A549 (cell line): ENCODE results near the gene FSTL3. TPM values are rescaled to one million over a fixed set of nuclear protein-coding genes. Genes with fewer than 3 reads are reported as not detected.

ENCODE experiments used
- ATAC-seq, 2 experiments: fragments of 200-7000 bp in 1 of 2; fragments of >200 bp in 1 of 2; cut with Nextera tagmentation in 1 of 2; cut with Tn5 transposase in 1 of 2; 3 replicates each; pipeline versions ENCODE4 v1.8.0 to v1.9.1; 2018 to 2020; ENCODE audit warnings: mild to moderate bottlenecking in 1 of 2, moderate library complexity in 1 of 2
- CTCF ChIA-PET: fragments of 300-600 bp; sonication (Branson Sonifier 250); formaldehyde crosslinking; extraction: SDS; loops from one replicate; lab custom pipeline; 2021; ENCODE audit warnings: antibody characterized with exemption, inconsistent platforms; lab: Yijun Ruan, JAX
- POLR2A ChIA-PET: fragments of 350-600 bp; formaldehyde crosslinking; extraction: SDS; loops from one replicate; lab custom pipeline; 2021; ENCODE audit warnings: antibody characterized with exemption, inconsistent platforms; lab: Yijun Ruan, JAX
- DNase-seq, 2 experiments: peaks; one replicate each; pipeline versions ENCODE4 v3.0.0 to v3.0.0-alpha.2; 2011 to 2016; ENCODE audit warnings: low read depth in 1 of 2, low spot score in 1 of 2
- FAIRE-seq: peaks from 2 replicates; lab custom pipeline; 2011; peaks lifted over from hg19 to GRCh38; lab: Jason Lieb, UNC
- H3K27ac ChIP-seq, 2 experiments: fragments of >200 bp; sonication (Bioruptor Twin); formaldehyde crosslinking; 3 replicates each; pipeline ENCODE4 v1.5.1; 2016 to 2017
- H3K4me1 ChIP-seq: fragments of >200 bp; sonication (Bioruptor Twin); formaldehyde crosslinking; 3 replicates; pipeline ENCODE4 v1.6.1; 2016
- H3K4me2 ChIP-seq: fragments of >200 bp; sonication (Bioruptor Twin); formaldehyde crosslinking; 3 replicates; pipeline ENCODE4 v1.6.1; 2016
- H3K4me3 ChIP-seq: fragments of >200 bp; sonication (Bioruptor Twin); formaldehyde crosslinking; 3 replicates; pipeline ENCODE4 v1.5.1; 2016
- H3K9me3 ChIP-seq: fragments of >200 bp; sonication (Bioruptor Twin); formaldehyde crosslinking; 3 replicates; pipeline ENCODE4 v1.6.1; 2016
- CBX2 ChIP-seq: fragments of 200-600 bp; sonication (generic); IDR thresholded peaks from 2 replicates; pipeline ENCODE4 v1.6.1; 2016; ENCODE audit warnings: low read depth, mild to moderate bottlenecking, borderline replicate concordance
- CBX8 ChIP-seq: fragments of 200-600 bp; sonication (generic); IDR thresholded peaks from 2 replicates; pipeline ENCODE4 v1.6.1; 2016
- CHD2 ChIP-seq: fragments of 150-350 bp; IDR thresholded peaks from 2 replicates; pipeline ENCODE4 v1.6.1; 2014; ENCODE audit warnings: low read length; ENCODE audit not compliant: partially characterized antibody
- CHD4 ChIP-seq: fragments of 200-600 bp; sonication (generic); IDR thresholded peaks from 2 replicates; pipeline ENCODE4 v1.6.1; 2016; ENCODE audit warnings: antibody characterized with exemption, mild to moderate bottlenecking, borderline replicate concordance
- FOXS1 ChIP-seq: fragments of 250-450 bp; sonication (Bioruptor Pico); IDR thresholded peaks from 2 replicates; pipeline ENCODE4 v1.5.0; 2020; ENCODE audit warnings: mild to moderate bottlenecking, moderate library complexity
- HDAC2 ChIP-seq: fragments of 200-600 bp; sonication (generic); IDR thresholded peaks from 2 replicates; pipeline ENCODE4 v1.6.1; 2016
- HEYL ChIP-seq: fragments of 250-450 bp; sonication (Bioruptor Pico); IDR thresholded peaks from 2 replicates; pipeline ENCODE4 v1.8.0; 2021; ENCODE audit warnings: mild to moderate bottlenecking, moderate library complexity
- HOXB13 ChIP-seq: fragments of 250-450 bp; sonication (Bioruptor Pico); IDR thresholded peaks from 2 replicates; pipeline ENCODE4 v1.5.0; 2020; ENCODE audit warnings: low read depth, mild to moderate bottlenecking, moderate library complexity
- HOXB5 ChIP-seq: fragments of 250-450 bp; sonication (Bioruptor Pico); IDR thresholded peaks from 2 replicates; pipeline ENCODE4 v1.5.0; 2020; ENCODE audit warnings: mild to moderate bottlenecking, moderate library complexity
- JUN ChIP-seq, 2 experiments: fragments of >200 bp; sonication (Bioruptor Twin); formaldehyde crosslinking; IDR thresholded peaks; 2 replicates in 1 of 2; 3 replicates in 1 of 2; pipeline ENCODE4 v1.6.1; 2016 to 2017
- MYC ChIP-seq: IDR thresholded peaks from 2 replicates; pipeline ENCODE4 v1.6.1; 2012; ENCODE audit warnings: mild to moderate bottlenecking, inconsistent platforms, low read length, improper control_type of control experiment, borderline replicate concordance
- NR3C1 ChIP-seq: fragments of >200 bp; sonication (Bioruptor Twin); formaldehyde crosslinking; IDR thresholded peaks from 3 replicates; pipeline ENCODE4 v1.6.1; 2017
- POLR2AphosphoS2 ChIP-seq: conservative IDR thresholded peaks from 2 replicates; pipeline ENCODE4 v1.6.1; 2012; ENCODE audit warnings: low read length, improper control_type of control experiment, inconsistent platforms
- RARB ChIP-seq: fragments of 250-450 bp; sonication (Bioruptor Pico); IDR thresholded peaks from 2 replicates; pipeline ENCODE4 v1.8.0; 2021; ENCODE audit warnings: mild to moderate bottlenecking, moderate library complexity
- RFX5 ChIP-seq: fragments of 450-650 bp; IDR thresholded peaks from 2 replicates; pipeline ENCODE4 v1.7.1; 2014; ENCODE audit warnings: antibody characterized with exemption, mild to moderate bottlenecking, moderate library complexity
- RNF2 ChIP-seq: fragments of 200-600 bp; sonication (generic); IDR thresholded peaks from 2 replicates; pipeline ENCODE4 v1.6.1; 2016; ENCODE audit warnings: low read depth, mild to moderate bottlenecking, antibody characterized with exemption, moderate library complexity, borderline replicate concordance
- SREBF2 ChIP-seq: fragments of 450-650 bp; IDR thresholded peaks from 2 replicates; pipeline ENCODE4 v1.6.1; 2014; ENCODE audit warnings: mild to moderate bottlenecking, moderate library complexity
- TFCP2L1 ChIP-seq: fragments of 250-450 bp; sonication (Bioruptor Pico); IDR thresholded peaks from 2 replicates; pipeline ENCODE4 v1.5.0; 2021; ENCODE audit warnings: mild to moderate bottlenecking
- ZNF302 ChIP-seq: fragments of 250-450 bp; sonication (Bioruptor Pico); IDR thresholded peaks from 2 replicates; pipeline ENCODE4 v1.9.0; 2021; ENCODE audit warnings: inconsistent platforms, mild to moderate bottlenecking, moderate library complexity
- WGBS: methylation state at CpG from one replicate; pipeline ENCODE4 v1.1.6; 2017; ENCODE audit errors: missing lambda C conversion rate; 5-methylcytosine and 5-hydroxymethylcytosine counted together
- polyA plus RNA-seq, 4 experiments: library from polyadenylated mRNA; depleted of rRNA in 3 of 4; stranded (reverse); fragments of >200 nt; fragmentation: RNase III in 1 of 4; extraction: RNeasy Plus Mini Kit Qiagen cat#74134 plus additional on column Dnase treatment in 1 of 4; gene quantifications; 2 replicates in 3 of 4; 3 replicates in 1 of 4; pipeline ENCODE4 v1.2.3, GENCODE V29; 2011 to 2017
- TF ChIP-seq, protein P1 (sequence below): fragments of 200-600 bp; sonication (generic); IDR thresholded peaks from 2 replicates; pipeline ENCODE4 v1.6.1; 2016; ENCODE audit warnings: antibody characterized with exemption, mild to moderate bottlenecking, moderate library complexity
- TF ChIP-seq, protein P2 (sequence below): IDR thresholded peaks from 2 replicates; pipeline ENCODE4 v1.6.1; 2012
- TF ChIP-seq, protein P3 (sequence below): fragments of >200 bp; sonication (Bioruptor Twin); formaldehyde crosslinking; IDR thresholded peaks from 3 replicates; pipeline ENCODE4 v1.6.1; 2016
- TF ChIP-seq, protein P4 (sequence below): fragments of 450-650 bp; IDR thresholded peaks from 2 replicates; pipeline ENCODE4 v1.6.1; 2014; ENCODE audit warnings: antibody characterized with exemption

The FSTL3 gene
- polyA plus RNA-seq, 2 of the 4 experiments (the other 2 are of a cell fraction) = 58.1 to 131 TPM

DNA sequence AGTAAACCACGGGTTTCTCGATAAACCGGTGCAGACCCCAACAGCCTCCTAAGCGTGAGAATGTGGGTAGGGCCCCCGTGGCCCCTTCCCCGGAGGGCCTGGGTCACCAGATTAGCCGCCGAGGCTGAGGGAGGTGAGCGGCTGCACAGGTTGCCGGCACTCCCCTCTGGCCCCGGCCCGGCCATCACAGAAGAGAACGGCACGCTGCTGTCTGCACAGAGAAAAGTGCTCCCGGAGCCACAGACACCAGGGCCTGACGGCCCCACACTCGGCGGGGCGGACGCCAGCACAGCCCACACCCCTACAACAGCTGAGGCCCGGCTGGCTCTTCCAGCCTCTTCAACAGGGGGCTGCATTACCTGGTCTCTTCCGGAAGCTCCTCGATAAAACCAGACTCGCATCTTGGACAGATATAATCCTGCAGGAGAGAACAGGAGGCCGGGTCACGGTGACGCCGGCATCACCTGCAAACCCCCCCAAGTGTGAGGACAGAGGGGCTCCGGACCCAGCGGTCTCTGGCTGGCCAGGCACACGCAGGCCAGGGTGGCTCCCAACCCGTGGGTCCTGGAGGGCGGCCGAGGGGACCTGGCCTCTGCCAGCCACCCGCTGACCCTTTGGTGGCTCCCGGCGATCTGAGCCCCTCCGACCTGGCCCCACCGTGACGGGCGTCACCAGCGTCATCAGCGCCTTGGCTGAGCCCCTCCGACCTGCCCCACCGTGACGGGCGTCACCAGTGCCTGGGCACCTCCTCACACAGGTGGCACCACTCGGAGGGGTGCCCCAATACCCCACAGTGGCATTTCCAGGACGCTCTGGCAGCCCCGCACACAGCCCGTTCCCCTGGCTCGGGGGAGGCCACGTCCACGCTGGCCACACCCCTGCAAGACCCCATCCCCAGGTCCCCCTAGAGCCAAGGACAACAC lies 23.5 kb upstream of the FSTL3 start (continued):
- TF ChIP-seq RARB (CRISPR knock-in tag) (no peak), CHD4 (no peak), TFCP2L1 (CRISPR knock-in tag) (no peak)

DNA sequence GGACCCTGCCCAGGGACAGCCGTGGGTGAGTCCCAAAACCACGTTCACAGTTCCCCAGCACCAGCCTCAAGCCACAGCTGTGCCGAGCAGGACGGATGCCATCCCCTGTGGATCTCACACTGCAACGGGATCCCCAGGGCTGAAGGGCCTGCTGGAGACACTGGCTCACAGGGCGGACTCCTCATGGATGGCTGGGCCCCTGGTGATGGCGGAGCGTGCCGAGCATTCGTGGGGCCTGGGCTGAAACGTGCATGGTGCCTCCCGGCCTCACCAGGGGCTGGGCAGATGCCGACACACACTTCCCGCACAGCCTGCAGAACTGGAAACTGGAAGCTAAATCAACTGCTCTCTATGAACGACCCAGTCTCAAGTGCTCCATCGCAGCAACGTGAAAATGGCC lies 22.8 kb upstream of the FSTL3 start:
- FAIRE-seq = no peak
- no peak for ATAC-seq
- TF ChIP-seq POLR2AphosphoS2 (no peak), CBX8 (no peak), RFX5 (no peak), RNF2 (no peak), FOXS1 (CRISPR knock-in tag) (no peak), HOXB13 (CRISPR knock-in tag) (no peak), CHD4 (no peak), HOXB5 (CRISPR knock-in tag) (no peak), JUN (IDR thresholded peaks at IDR 0.05) (no peak), ZNF302 (CRISPR knock-in tag) (no peak), SREBF2 (no peak)
- TF ChIP-seq, protein P1, sequence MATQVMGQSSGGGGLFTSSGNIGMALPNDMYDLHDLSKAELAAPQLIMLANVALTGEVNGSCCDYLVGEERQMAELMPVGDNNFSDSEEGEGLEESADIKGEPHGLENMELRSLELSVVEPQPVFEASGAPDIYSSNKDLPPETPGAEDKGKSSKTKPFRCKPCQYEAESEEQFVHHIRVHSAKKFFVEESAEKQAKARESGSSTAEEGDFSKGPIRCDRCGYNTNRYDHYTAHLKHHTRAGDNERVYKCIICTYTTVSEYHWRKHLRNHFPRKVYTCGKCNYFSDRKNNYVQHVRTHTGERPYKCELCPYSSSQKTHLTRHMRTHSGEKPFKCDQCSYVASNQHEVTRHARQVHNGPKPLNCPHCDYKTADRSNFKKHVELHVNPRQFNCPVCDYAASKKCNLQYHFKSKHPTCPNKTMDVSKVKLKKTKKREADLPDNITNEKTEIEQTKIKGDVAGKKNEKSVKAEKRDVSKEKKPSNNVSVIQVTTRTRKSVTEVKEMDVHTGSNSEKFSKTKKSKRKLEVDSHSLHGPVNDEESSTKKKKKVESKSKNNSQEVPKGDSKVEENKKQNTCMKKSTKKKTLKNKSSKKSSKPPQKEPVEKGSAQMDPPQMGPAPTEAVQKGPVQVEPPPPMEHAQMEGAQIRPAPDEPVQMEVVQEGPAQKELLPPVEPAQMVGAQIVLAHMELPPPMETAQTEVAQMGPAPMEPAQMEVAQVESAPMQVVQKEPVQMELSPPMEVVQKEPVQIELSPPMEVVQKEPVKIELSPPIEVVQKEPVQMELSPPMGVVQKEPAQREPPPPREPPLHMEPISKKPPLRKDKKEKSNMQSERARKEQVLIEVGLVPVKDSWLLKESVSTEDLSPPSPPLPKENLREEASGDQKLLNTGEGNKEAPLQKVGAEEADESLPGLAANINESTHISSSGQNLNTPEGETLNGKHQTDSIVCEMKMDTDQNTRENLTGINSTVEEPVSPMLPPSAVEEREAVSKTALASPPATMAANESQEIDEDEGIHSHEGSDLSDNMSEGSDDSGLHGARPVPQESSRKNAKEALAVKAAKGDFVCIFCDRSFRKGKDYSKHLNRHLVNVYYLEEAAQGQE = no peak
- TF ChIP-seq, protein P2, sequence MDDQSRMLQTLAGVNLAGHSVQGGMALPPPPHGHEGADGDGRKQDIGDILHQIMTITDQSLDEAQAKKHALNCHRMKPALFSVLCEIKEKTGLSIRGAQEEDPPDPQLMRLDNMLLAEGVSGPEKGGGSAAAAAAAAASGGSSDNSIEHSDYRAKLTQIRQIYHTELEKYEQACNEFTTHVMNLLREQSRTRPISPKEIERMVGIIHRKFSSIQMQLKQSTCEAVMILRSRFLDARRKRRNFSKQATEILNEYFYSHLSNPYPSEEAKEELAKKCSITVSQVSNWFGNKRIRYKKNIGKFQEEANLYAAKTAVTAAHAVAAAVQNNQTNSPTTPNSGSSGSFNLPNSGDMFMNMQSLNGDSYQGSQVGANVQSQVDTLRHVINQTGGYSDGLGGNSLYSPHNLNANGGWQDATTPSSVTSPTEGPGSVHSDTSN = no peak
- TF ChIP-seq, protein P3, sequence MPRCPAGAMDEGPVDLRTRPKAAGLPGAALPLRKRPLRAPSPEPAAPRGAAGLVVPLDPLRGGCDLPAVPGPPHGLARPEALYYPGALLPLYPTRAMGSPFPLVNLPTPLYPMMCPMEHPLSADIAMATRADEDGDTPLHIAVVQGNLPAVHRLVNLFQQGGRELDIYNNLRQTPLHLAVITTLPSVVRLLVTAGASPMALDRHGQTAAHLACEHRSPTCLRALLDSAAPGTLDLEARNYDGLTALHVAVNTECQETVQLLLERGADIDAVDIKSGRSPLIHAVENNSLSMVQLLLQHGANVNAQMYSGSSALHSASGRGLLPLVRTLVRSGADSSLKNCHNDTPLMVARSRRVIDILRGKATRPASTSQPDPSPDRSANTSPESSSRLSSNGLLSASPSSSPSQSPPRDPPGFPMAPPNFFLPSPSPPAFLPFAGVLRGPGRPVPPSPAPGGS = no peak
- H3K4me2 ChIP-seq = no peak overlapping the region
- H3K4me3 ChIP-seq = no peak overlapping the region
- no peaks in the 10 kb centered on the region; the same call in 2 of the 3 replicates for H3K4me1 ChIP-seq
- CTCF ChIA-PET = no interaction called here
- H3K27ac ChIP-seq = no peak overlapping the region
- 92% methylated on average over 6 of the region's 17 CpGs for WGBS
- no peak for DNase-seq
- POLR2A ChIA-PET = no interaction called here
- no peaks in the 10 kb centered on the region for H3K9me3 ChIP-seq

DNA sequence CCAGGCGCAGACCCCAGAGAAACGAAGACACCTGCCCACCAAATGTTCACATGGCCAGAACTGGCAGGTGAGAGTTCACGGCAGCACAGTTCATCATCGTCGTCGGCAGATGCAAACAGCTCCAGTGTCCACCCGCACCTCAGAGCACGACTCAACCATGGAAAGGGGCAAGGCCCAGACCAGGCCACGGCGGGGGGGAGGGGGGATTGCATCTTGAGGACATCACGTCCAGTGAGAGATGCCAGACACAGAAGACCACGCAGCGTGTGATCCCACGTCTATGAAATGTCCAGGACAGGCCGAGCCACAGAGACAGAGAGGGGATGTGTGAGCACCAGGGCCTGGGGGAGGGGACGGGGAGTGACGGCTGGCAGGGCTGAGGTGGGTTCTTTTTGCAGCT lies 20.5 kb upstream of the FSTL3 start:
- 90% methylated on average over 4 of the region's 17 CpGs for WGBS

More for the DNA sequence above, 20.5 kb upstream of the FSTL3 start:
- no peak for DNase-seq
- Histone ChIP-seq H3K27ac (no peak overlapping the region), H3K9me3 (no peaks in the 10 kb centered on the region), H3K4me1 (peaks cover 1% of the 10 kb centered on the region; the same call in 2 of the 3 replicates), H3K4me3 (no peak overlapping the region), H3K4me2 (no peak overlapping the region)
- FAIRE-seq = no peak
- ATAC-seq = no peak
- POLR2A ChIA-PET = no interaction called here
- TF ChIP-seq HEYL (no peak), HDAC2 (no peak), FOXS1 (CRISPR knock-in tag) (no peak), NR3C1 (no peak), CHD2 (no peak), SREBF2 (no peak), CBX2 (no peak), MYC (no peak)
- TF ChIP-seq, protein P4, sequence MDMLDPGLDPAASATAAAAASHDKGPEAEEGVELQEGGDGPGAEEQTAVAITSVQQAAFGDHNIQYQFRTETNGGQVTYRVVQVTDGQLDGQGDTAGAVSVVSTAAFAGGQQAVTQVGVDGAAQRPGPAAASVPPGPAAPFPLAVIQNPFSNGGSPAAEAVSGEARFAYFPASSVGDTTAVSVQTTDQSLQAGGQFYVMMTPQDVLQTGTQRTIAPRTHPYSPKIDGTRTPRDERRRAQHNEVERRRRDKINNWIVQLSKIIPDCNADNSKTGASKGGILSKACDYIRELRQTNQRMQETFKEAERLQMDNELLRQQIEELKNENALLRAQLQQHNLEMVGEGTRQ = no peak
- TF ChIP-seq, all 56 proteins: peak for 0
- CTCF ChIA-PET = interaction anchor here (0.9 to 1.2 kb wide), 3 partner anchors 72 to 82 kb away, joined by 3 read pairs; no protein-coding TSS in a partner anchor
